Mesodermal cell (in vitro differentiated cells): ENCODE measurements around the gene COL4A1.

Experiments used
- H3K27ac ChIP-seq: 2 replicates; pipeline ENCODE4 v1.7.0; 2013; ENCODE audit warnings: mild to moderate bottlenecking, low read depth, low read length, moderate library complexity; ENCODE audit not compliant: severe bottlenecking
- H3K36me3 ChIP-seq: 2 replicates; pipeline ENCODE4 v1.7.1; 2013; ENCODE audit warnings: mild to moderate bottlenecking, low read length, moderate library complexity; ENCODE audit not compliant: control insufficient read depth, insufficient read depth
- H3K4me1 ChIP-seq: one replicate; pipeline ENCODE4 v1.7.1; 2013; ENCODE audit warnings: mild to moderate bottlenecking, low read length; ENCODE audit not compliant: insufficient read depth, control insufficient read depth, poor library complexity, severe bottlenecking
- H3K4me3 ChIP-seq: 2 replicates; pipeline ENCODE4 v1.7.0; 2013; ENCODE audit warnings: low read length, control low read depth, mild to moderate bottlenecking; ENCODE audit not compliant: insufficient read depth, poor library complexity, severe bottlenecking; ENCODE audit errors: extremely low read depth
- H3K9me3 ChIP-seq: 2 replicates; pipeline ENCODE4 v1.7.1; 2013; ENCODE audit warnings: mild to moderate bottlenecking, low read length, moderate library complexity; ENCODE audit not compliant: control insufficient read depth
- WGBS, 2 experiments: methylation state at CpG; one replicate each; pipeline ENCODE4 v1.1.5; 2013; ENCODE audit warnings: missing lambda C conversion rate in 2 of 2; ENCODE audit not compliant: insufficient coverage in 2 of 2; 5-methylcytosine and 5-hydroxymethylcytosine counted together

Gene COL4A1

DNA sequence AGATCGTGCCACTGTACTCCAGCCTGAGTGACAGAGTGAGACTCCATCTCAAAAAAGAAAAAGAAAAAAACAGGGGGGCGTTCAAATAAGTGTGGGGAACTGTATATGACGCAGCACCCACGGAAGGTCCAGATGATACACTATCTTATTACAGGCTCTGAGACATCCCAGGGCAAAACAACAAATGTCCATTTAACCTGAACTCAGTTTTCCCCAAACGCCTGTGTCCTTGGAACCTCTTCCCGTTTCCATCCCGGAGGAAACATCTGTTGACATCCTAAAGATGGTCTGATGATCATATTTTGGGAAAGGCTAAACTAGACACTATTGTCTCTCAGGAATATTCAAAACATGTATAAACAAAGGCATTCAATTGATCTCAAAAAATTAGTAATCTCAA, 72.4 kb downstream of the COL4A1 start:
- H3K27ac ChIP-seq, result no peak overlapping the region
- H3K9me3 ChIP-seq, result no peaks in the 10 kb centered on the region
- H3K36me3 ChIP-seq, result peaks cover 73% of the 10 kb centered on the region
- WGBS, 2 experiments, result 87% methylated on average over 3 of the region's 7 CpGs; no CpG with 5 or more reads in 1 of the 2 experiments
- H3K4me3 ChIP-seq, result no peak overlapping the region
- H3K4me1 ChIP-seq, result peaks cover 40% of the 10 kb centered on the region

DNA sequence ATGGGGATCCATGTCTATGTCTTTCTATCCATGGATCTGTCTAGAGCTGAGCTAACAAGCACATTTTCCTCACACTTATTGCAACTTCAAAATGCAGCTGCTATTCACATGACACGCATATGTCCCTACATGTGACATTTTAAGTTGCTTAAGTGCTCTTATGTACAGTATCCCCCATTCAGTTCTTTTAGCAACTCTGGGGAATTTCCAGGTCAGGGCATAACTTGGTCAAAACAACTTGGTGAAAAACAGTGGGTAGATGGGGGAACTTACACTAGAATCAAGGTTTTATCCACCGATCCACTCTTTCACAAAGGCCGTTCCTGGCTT, 73.0 kb downstream of the COL4A1 start:
- no peak overlapping the region for H3K4me3 ChIP-seq
- no peak overlapping the region for H3K27ac ChIP-seq
- H3K36me3 ChIP-seq, result peaks cover 69% of the 10 kb centered on the region
- WGBS, 2 experiments, result 64 to 77% methylated on average over 2 to 3 of the region's 3 CpGs
- H3K4me1 ChIP-seq, result peaks cover 40% of the 10 kb centered on the region
- no peaks in the 10 kb centered on the region for H3K9me3 ChIP-seq

DNA sequence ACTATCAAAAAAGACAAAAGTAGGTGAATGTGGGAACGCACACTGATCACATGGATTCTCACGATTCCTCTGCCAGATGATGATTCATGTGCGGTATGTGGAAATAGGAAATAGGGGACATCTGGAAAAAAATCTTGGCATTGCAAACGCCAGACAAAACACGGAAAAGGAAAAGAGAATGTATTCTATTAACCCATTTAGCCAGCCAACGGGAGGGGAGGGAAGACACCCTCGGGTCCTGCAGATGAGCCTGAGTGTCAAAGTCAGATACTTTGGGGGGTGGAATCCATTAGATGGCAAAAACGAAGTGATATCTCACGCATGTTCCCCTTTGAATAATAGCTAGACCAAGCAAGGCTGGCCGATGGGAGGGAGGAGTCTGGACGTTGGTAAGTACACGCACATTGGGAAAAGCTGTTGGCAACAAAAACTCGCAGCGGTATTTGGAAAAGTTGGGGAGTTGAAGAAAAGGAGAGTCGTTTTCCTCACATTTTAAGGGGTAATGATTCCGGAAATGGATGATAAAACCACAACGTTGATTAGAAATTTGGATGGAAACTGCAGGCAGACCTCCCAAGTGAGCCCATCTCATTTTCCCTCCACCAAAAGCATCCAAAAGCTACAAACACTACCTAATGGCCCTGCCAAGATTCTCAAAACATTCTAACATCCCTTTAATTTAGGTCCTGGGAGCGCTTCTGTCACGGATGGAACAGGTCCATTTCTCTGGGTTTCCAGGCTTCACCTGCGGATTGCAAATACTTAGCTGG, 73.6 kb downstream of the COL4A1 start:
- Histone ChIP-seq H3K4me1 (peaks cover 37% of the 10 kb centered on the region), H3K4me3 (no peak overlapping the region)

DNA sequence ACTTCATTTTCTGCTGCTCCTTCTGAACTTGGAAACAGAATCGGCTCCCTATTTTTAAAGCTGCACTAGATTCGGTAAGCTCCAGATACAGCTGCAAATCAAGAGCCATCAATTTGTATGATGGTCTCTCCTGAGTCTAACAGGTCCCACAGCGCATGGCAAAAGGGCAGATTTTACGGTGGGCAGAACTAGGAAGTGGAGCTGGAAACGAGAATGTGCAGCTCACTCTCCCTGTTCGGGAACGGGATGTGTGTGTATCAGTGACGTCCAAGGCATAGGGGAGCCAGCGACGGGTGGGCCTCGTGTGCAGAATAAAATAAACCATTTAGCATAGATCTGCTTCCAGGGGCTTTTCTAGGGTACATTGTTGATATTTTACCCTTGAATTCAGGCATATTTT, 74.2 kb downstream of the COL4A1 start:
- Histone ChIP-seq H3K9me3 (no peaks in the 10 kb centered on the region), H3K36me3 (peaks cover 63% of the 10 kb centered on the region), H3K27ac (no peak overlapping the region), H3K4me3 (no peak overlapping the region), H3K4me1 (peaks cover 32% of the 10 kb centered on the region)
- WGBS, 2 experiments, result 94 to 97% methylated on average over 8 to 11 of the region's 11 CpGs

More for the DNA sequence above, 73.6 kb downstream of the COL4A1 start:
- Histone ChIP-seq H3K27ac (no peak overlapping the region), H3K9me3 (no peaks in the 10 kb centered on the region), H3K36me3 (peaks cover 65% of the 10 kb centered on the region)
- 90 to 93% methylated on average over 17 to 19 of the region's 20 CpGs for WGBS, 2 experiments

DNA sequence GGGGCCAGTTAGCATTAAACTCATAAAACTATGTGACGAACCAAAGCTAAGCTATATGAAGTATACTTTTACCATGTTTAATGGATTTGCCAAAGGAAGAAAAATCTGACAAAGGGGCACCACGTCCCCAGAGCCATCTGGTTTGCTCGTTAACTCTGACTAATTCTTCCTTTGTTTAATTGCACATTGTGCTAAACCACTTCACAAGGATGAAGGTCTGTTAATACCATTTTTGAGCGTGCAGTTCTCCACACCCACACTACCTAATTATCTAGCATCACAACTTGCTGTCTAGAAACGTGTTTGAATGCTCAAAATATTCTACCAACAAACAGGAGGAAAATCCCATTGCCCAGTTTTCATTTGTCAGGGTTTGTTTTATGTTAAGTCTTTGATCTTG, 74.8 kb downstream of the COL4A1 start:
- Histone ChIP-seq H3K27ac (no peak overlapping the region), H3K9me3 (no peaks in the 10 kb centered on the region), H3K4me1 (peaks cover 27% of the 10 kb centered on the region), H3K36me3 (peaks cover 57% of the 10 kb centered on the region), H3K4me3 (no peak overlapping the region)
- WGBS, 2 experiments, result 94 to 100% methylated on average over 3 of the region's 5 CpGs

DNA sequence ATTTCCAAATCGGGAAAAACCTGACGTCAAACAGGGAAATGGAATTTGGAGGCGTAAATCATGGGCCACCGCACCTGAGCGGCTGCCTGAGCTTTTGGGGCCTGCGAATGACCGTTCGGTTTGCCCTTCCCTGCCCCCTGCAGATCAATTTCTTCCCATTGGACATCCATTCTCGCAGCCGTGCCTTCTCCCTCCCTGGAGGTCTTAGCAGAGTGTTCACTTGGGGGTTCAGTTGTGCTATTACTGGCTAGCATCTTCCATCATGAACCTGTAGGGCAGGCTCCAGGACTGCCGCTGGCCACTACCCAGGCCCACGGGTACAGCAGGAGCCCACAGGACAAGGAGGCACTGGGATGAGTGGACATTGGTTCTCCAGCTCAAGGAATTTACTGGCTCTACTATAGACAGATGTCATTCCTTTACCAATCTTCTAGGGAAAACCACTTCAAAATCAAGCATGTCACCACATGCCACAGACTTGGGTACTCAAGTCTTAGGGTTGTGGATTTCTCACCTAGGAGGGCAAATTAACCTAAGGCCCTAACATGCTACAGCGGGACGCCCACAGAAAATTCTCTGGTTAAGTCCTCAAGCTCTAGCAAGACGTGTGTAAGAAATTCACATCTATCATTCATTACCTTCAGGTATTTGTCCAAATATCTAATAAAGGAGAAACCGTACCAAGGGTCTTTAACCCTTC, 75.5 kb downstream of the COL4A1 start:
- peaks cover 51% of the 10 kb centered on the region for H3K36me3 ChIP-seq
- H3K4me3 ChIP-seq, result no peak overlapping the region
- no peak overlapping the region for H3K27ac ChIP-seq
- peaks cover 27% of the 10 kb centered on the region for H3K4me1 ChIP-seq
- H3K9me3 ChIP-seq, result no peaks in the 10 kb centered on the region
- 88% methylated on average over 14 of the region's 16 CpGs for WGBS, 2 experiments

DNA sequence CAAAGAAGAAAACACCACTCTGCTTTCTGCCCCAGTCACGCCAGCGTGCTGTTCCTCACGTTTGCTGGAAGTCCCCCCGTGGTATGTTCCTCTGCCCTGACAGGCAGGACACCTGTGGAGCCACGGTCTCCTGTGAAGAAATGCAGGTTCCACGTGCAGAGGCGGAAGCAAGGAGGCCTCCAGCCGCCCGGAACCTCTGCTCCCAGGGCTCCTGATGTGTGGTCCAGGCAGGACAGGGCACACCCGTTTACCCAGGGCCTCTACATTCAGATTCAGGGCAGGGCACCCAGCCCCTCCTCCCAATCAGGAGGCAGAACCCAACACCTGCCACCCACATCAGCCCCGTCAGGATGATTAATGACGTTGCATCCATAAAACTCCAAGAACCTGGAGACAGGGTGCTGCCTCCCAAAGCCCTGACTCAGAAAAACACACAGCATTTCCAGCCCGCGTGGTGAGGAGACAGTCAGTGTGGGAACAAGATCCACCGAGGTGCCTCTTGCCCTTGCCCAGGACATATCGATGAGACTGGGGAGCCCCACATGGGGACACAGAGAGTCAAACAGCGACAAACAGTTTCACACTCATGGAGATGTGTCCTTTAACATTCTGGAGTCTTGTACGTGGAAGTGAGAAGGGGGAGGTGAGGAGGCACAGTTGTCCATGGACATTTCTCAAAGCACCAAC, 76.2 kb downstream of the COL4A1 start:
- WGBS, 2 experiments, result 85 to 93% methylated on average over 9 to 14 of the region's 18 CpGs
- Histone ChIP-seq H3K9me3 (no peaks in the 10 kb centered on the region), H3K4me1 (peaks cover 31% of the 10 kb centered on the region), H3K27ac (no peak overlapping the region), H3K36me3 (peaks cover 45% of the 10 kb centered on the region), H3K4me3 (no peak overlapping the region)

DNA sequence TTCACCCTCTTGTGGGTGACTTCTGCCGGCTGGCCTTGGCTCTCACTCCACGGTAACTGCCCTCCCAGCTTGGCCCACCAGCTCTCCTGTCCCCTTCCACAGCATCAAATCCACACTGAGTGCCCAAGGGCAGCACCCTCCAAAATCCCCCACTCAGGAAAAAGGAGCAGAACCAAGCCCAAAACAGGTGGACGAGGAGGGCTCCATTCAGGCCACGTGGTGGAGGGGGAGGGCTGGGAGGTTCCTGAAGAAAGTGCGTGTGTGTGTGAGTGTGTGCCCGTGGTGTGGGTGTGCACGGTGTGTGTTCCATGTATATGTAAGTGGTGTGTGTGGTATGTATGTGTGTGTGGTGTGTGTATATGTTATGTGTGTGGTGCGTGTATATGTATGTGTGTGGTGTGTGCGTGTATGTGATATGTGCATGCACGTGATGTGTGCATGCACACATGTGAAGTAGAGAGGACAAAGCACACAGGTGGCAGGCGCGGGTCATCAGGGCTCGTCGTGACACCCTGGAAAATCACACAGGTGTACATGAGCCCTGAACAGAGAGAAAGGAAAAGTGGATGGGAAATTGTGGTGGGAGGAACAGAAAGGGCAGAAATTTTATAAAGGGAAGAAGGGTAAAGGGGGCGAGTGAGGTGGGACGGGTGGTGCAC, 76.9 kb downstream of the COL4A1 start:
- H3K9me3 ChIP-seq, result no peaks in the 10 kb centered on the region
- H3K27ac ChIP-seq, result no peak overlapping the region
- H3K4me1 ChIP-seq, result peaks cover 34% of the 10 kb centered on the region
- peaks cover 45% of the 10 kb centered on the region for H3K36me3 ChIP-seq
- no peak overlapping the region for H3K4me3 ChIP-seq
- WGBS, 2 experiments, result 80 to 82% methylated on average over 15 to 16 of the region's 16 CpGs

DNA sequence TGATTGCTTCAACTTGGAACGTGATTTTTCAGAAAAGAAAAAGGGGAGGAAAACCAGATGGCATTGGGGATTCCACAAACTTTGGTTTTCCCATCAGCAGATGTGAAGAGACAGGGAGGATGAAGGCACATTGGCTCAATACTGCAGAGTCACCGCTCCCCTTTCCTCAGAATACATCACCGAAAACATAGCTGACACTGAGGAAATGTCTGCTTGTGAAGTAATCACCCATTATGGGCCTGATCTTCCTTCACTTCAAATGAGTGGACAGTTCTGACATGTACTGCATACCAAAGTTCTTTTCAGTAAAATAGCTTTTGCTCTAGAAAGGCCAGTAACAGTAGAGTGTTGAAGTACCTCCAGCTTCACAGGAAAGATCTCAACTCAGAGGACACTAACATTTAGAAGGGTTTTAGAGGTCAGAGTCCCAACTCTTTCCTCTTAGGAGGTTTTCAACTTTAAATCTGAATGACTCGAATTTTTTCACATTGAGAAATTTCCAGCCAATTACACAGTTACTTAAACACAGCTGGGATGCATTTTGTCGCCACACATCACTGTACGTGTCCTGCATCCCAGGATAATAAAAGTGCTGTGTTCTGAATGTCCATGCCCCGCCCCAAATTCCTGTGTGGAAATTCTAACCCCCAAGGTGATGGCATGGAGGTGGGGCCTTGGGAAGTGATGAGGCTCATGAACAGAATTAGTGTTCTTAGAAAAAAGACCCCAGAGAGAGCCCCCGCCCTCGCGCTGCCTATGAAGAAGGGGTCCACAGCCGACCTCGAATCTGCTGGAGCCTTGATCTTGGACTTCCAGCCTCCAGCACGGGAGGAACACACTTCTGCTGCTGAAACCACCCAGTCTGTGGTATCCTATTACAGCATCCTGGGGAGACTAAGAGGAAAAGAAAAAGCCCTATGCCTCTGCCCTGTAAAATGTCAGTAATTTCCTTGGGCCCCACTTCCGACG, 77.7 kb downstream of the COL4A1 start:
- Histone ChIP-seq H3K4me3 (no peak overlapping the region), H3K27ac (no peak overlapping the region)

More for the DNA sequence above, 77.7 kb downstream of the COL4A1 start:
- WGBS, 2 experiments, result 87 to 93% methylated on average over 12 to 13 of the region's 15 CpGs
- Histone ChIP-seq H3K36me3 (peaks cover 40% of the 10 kb centered on the region), H3K9me3 (no peaks in the 10 kb centered on the region), H3K4me1 (peaks cover 34% of the 10 kb centered on the region)
